HepG2 (cell line): ENCODE results near the gene PODXL. TPM values are rescaled to one million over a fixed set of nuclear protein-coding genes. Genes with fewer than 3 reads are reported as not detected.

Experiments
- ATAC-seq: fragments of 200-7000 bp; cut with Tn5 transposase; 3 replicates; pipeline ENCODE4 v1.9.1; 2020; ENCODE audit warnings: mild to moderate bottlenecking, moderate library complexity
- BruUV-seq: library from RNA; stranded (reverse); fragments of 400-500 nt; replicated peaks from 2 replicates; lab custom pipeline; 2021; lab: Mats Ljungman, UMichigan
- CTCF ChIA-PET: fragments of 300-600 bp; formaldehyde crosslinking; extraction: SDS; loops from one replicate; lab custom pipeline; 2021; ENCODE audit warnings: low total read pairs, inconsistent platforms, low intra/inter-chr PET ratio; lab: Yijun Ruan, JAX
- POLR2A ChIA-PET: fragments of 350-600 bp; sonication (Branson Sonifier 250); formaldehyde crosslinking; loops from one replicate; lab custom pipeline; 2020; ENCODE audit warnings: antibody characterized with exemption, inconsistent platforms; lab: Yijun Ruan, JAX
- DNase-seq: peaks from one replicate; pipeline ENCODE4 v3.0.0-alpha.2; 2015; ENCODE audit warnings: low spot score
- FAIRE-seq: peaks from 3 replicates; lab custom pipeline; 2011; peaks lifted over from hg19 to GRCh38; lab: Jason Lieb, UNC
- H2AFZ ChIP-seq: one replicate; pipeline ENCODE4 v1.6.1; 2011; ENCODE audit warnings: low read length, inconsistent platforms
- H3K27ac ChIP-seq: fragments of 300-600 bp; 3 replicates; pipeline ENCODE4 v1.8.0; 2011; ENCODE audit warnings: mixed run types, mild to moderate bottlenecking, mixed read lengths, low read length, inconsistent platforms; ENCODE audit not compliant: insufficient read depth; ENCODE audit errors: extremely low read length
- H3K27me3 ChIP-seq, 2 experiments: fragments of 200-600 bp in 1 of 2; 2 replicates in 1 of 2; 3 replicates in 1 of 2; pipeline versions ENCODE4 v1.6.0 to v1.8.0; 2011; ENCODE audit warnings: low read length in 2 of 2, mild to moderate bottlenecking in 2 of 2, moderate library complexity in 2 of 2, inconsistent platforms in 1 of 2; ENCODE audit not compliant: insufficient read depth in 2 of 2, control insufficient read depth in 1 of 2
- H3K36me3 ChIP-seq, 2 experiments: fragments of 200-600 bp in 1 of 2; replicated peaks in 1 of 2; 2 replicates in 1 of 2; 3 replicates in 1 of 2; pipeline versions ENCODE4 v1.5.1 to v1.8.0; 2011; ENCODE audit warnings: low read length in 2 of 2, inconsistent platforms in 1 of 2; ENCODE audit not compliant: insufficient read depth in 2 of 2, control insufficient read depth in 1 of 2
- H3K4me1 ChIP-seq: 2 replicates; pipeline ENCODE4 v1.5.1; 2012; ENCODE audit warnings: low read length, inconsistent platforms; ENCODE audit not compliant: insufficient read depth
- H3K4me2 ChIP-seq: 2 replicates; pipeline ENCODE4 v1.6.0; 2011; ENCODE audit warnings: low read depth, low read length, inconsistent platforms
- H3K4me3 ChIP-seq, 3 experiments: fragments of 200-600 bp in 1 of 3; sonication (generic), shearing (Covaris generic) in 1 of 3; replicated peaks in 1 of 3; 2 replicates each; pipeline ENCODE4 v1.5.1; 2011 to 2016; ENCODE audit warnings: low read length in 3 of 3, inconsistent platforms in 2 of 3, low read depth in 2 of 3, mild to moderate bottlenecking in 2 of 3, control low read depth in 1 of 3, mixed read lengths in 1 of 3; ENCODE audit not compliant: insufficient read depth in 1 of 3
- H3K79me2 ChIP-seq: one replicate; pipeline ENCODE4 v1.6.1; 2011; ENCODE audit warnings: low read length, inconsistent platforms; ENCODE audit not compliant: insufficient read depth
- H3K9ac ChIP-seq: 2 replicates; pipeline ENCODE4 v1.6.0; 2011; ENCODE audit warnings: mild to moderate bottlenecking, low read depth, low read length, inconsistent platforms; ENCODE audit not compliant: insufficient read depth
- H3K9me3 ChIP-seq: 2 replicates; pipeline ENCODE4 v1.5.1; 2012; ENCODE audit warnings: mild to moderate bottlenecking, low read length
- H4K20me1 ChIP-seq: 2 replicates; pipeline ENCODE4 v1.6.0; 2011; ENCODE audit warnings: inconsistent platforms, mild to moderate bottlenecking, low read length, moderate library complexity; ENCODE audit not compliant: insufficient read depth
- ASH2L ChIP-seq: fragments of 300-600, 200-600 bp; sonication (generic); IDR thresholded peaks from 2 replicates; pipeline ENCODE4 v1.7.0; 2017; ENCODE audit warnings: low read depth, mild to moderate bottlenecking, moderate library complexity, mixed read lengths, low read length; ENCODE audit not compliant: insufficient read length
- GZF1 ChIP-seq: sonication (generic); formaldehyde crosslinking; IDR thresholded peaks from 2 replicates; pipeline ENCODE4 v1.5.1; 2020; ENCODE audit warnings: mild to moderate bottlenecking, missing genetic modification reagents
- JUN ChIP-seq: sonication (generic); formaldehyde crosslinking; IDR thresholded peaks from 2 replicates; pipeline ENCODE4 v1.4.0; 2020; ENCODE audit warnings: mild to moderate bottlenecking, missing genetic modification reagents
- KLF11 ChIP-seq: IDR thresholded peaks from 2 replicates; pipeline ENCODE4 v1.6.1; 2016; ENCODE audit warnings: missing compliant biosample characterization
- MATR3 ChIP-seq: sonication (generic); formaldehyde crosslinking; IDR thresholded peaks from 2 replicates; pipeline ENCODE4 v1.4.0; 2020; ENCODE audit warnings: missing genetic modification reagents
- RARG ChIP-seq: sonication (generic); formaldehyde crosslinking; IDR thresholded peaks from 2 replicates; pipeline ENCODE4 v1.4.0; 2020; ENCODE audit warnings: low read depth, mild to moderate bottlenecking, missing genetic modification reagents
- REPIN1 ChIP-seq: sonication (generic); formaldehyde crosslinking; IDR thresholded peaks from 2 replicates; pipeline ENCODE4 v1.8.0; 2022; ENCODE audit warnings: missing genetic modification reagents, low read depth, mild to moderate bottlenecking, borderline replicate concordance
- SRSF4 ChIP-seq: fragments of 200-400 bp; formaldehyde crosslinking; IDR thresholded peaks from one replicate; pipeline ENCODE4 v1.6.1; 2018; ENCODE audit warnings: mild to moderate bottlenecking, low read depth, low read length, moderate library complexity; ENCODE audit not compliant: poor library complexity, severe bottlenecking
- TAF1 ChIP-seq: sonication (generic); formaldehyde crosslinking; IDR thresholded peaks from 2 replicates; pipeline ENCODE4 v1.4.0; 2020; ENCODE audit warnings: missing genetic modification reagents
- TOE1 ChIP-seq: sonication (generic); formaldehyde crosslinking; IDR thresholded peaks from 2 replicates; pipeline ENCODE4 v1.4.0; 2020; ENCODE audit warnings: mild to moderate bottlenecking, missing genetic modification reagents
- ZNF446 ChIP-seq: sonication (generic); formaldehyde crosslinking; IDR thresholded peaks from 2 replicates; pipeline ENCODE4 v1.5.0; 2020; ENCODE audit warnings: mild to moderate bottlenecking, missing genetic modification reagents
- ZNF563 ChIP-seq: sonication (generic); formaldehyde crosslinking; IDR thresholded peaks from 2 replicates; pipeline ENCODE4 v1.8.0; 2022; ENCODE audit warnings: mild to moderate bottlenecking, moderate library complexity, missing genetic modification reagents
- ZNF788 ChIP-seq: sonication (generic); formaldehyde crosslinking; IDR thresholded peaks from 2 replicates; pipeline ENCODE4 v1.5.0; 2020; ENCODE audit warnings: mild to moderate bottlenecking, missing genetic modification reagents, borderline replicate concordance
- WGBS: methylation state at CpG from one replicate; pipeline ENCODE4 v1.1.6; 2017; ENCODE audit warnings: low lambda C conversion rate; 5-methylcytosine and 5-hydroxymethylcytosine counted together
- in situ Hi-C: cut with HindIII; loops from 2 replicates; pipeline ENCODE4 v1.10.0; 2017; ENCODE audit warnings: low pct_unique_long_range_greater_than_20kb; ENCODE audit not compliant: extremely low pct_ligation_motif_present
- intact Hi-C: fragments of 100-400 bp; cut with micrococcal nuclease; formaldehyde crosslinking; loops from one replicate; pipeline ENCODE4 v1.10.0; 2022; ENCODE audit not compliant: unreplicated experiment
- polyA plus RNA-seq, 8 experiments: library from polyadenylated mRNA; depleted of rRNA in 3 of 8; stranded (reverse) in 7 of 8; unstranded in 1 of 8; fragments of >200 nt; fragmentation: Illumina TruSeq in 4 of 8; extraction: Trizol in 4 of 8; gene quantifications; 2 replicates each; pipeline versions ENCODE4 v1.2.1 to v1.2.3, GENCODE V29; 2011 to 2016; ENCODE audit warnings: low read depth in 4 of 8, missing spikeins in 1 of 8, mixed read lengths in 1 of 8; ENCODE audit not compliant: insufficient read depth in 1 of 8
- total RNA-seq, 5 experiments: library from RNA; depleted of rRNA; stranded (reverse); fragments of >200 nt; fragmentation: Illumina TruSeq; extraction: Trizol; gene quantifications; 2 replicates each; pipeline ENCODE4 v1.2.3, GENCODE V29; 2016; ENCODE audit warnings: low read depth in 1 of 5

Gene PODXL
- total and polyA plus RNA-seq, 2 of the 13 experiments (the other 11 are each of a cell fraction or from before 2014, with no cell fraction given), result 0.22 to 0.54 TPM

GRCh38 chr7:131568970-131569369 lies 12.5 kb upstream of the PODXL start:
- Histone ChIP-seq H3K79me2 (no peaks in the 10 kb centered on the region), H4K20me1 (no peaks in the 10 kb centered on the region), H3K4me3 (no peak overlapping the region), H2AFZ (no peak overlapping the region), H3K27ac (no peak overlapping the region), H3K27me3 (peaks cover 0 to 14% of the 10 kb centered on the region in 2 experiments; a peak in 2 of 5 replicates), H3K4me2 (no peak overlapping the region), H3K9ac (no peak overlapping the region), H3K36me3 (no peaks in the 10 kb centered on the region), H3K9me3 (no peaks in the 10 kb centered on the region), H3K4me1 (peaks cover 16% of the 10 kb centered on the region)
- TF ChIP-seq ZNF788 (CRISPR knock-in tag) (no peak), REPIN1 (CRISPR knock-in tag) (no peak), KLF11 (CRISPR knock-in tag) (no peak), ASH2L (no peak), SRSF4 (no peak), GZF1 (CRISPR knock-in tag) (no peak), TOE1 (CRISPR knock-in tag) (no peak), ZNF446 (CRISPR knock-in tag) (no peak), TAF1 (CRISPR knock-in tag) (no peak), MATR3 (CRISPR knock-in tag) (no peak), JUN (CRISPR knock-in tag) (no peak), ZNF563 (CRISPR knock-in tag) (no peak), RARG (CRISPR knock-in tag) (no peak)
- BruUV-seq, result no TSS peak
- ChIA-PET POLR2A (no interaction called here), CTCF (no interaction called here)
- ATAC-seq, result no peak
- DNase-seq, result no peak
- intact Hi-C loops, result no loop called here
- no peak for FAIRE-seq
- in situ Hi-C loops, result no loop called here
- 65% methylated on average over 9 of the region's 10 CpGs for WGBS
